ENCODE data around the gene SMIM30.

SMIM30 gene

DNA sequence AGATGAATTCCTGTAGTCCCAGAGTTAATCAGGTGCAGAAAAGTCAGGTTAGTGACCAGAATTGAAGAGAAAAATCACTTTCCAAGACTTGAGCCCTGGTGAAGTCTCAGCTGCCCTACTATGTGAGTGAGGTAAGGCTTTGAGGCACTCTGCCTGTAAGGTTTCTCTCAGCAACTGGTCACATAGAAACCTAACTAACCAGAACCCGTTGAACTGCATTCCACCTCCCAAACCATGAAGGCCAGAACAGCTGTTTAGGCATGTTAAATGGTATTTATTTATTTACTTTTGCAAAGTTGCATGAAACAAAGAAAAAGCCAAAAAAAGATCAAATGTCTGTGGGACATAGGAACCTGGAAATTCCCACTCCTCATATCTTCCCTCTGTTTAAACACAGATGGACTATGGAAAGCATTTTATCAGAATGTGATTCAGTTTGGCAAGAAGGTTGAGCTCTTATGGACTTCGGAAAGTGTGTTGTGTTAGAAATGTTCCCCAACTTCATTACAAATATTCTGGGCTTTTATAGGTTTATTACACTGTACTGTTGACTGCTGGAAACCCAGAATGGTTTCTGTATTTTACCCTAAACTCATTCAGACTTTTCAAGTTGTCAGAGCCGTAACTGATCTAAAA, 19.0 kb downstream of the SMIM30 start:
- no peaks in the 10 kb centered on the region for H3K27me3 ChIP-seq (ENCODE audit: control insufficient read depth, insufficient read depth, low read length)
- H3K36me3 ChIP-seq (ENCODE audit: control insufficient read depth, insufficient read depth, low read length) = no peaks in the 10 kb centered on the region
- H3K4me3 ChIP-seq (ENCODE audit: low read depth, low read length) = no peak overlapping the region
- H3K9ac ChIP-seq (ENCODE audit: low read depth, low read length) = no peak overlapping the region
- no peaks in the 10 kb centered on the region for H3K9me3 ChIP-seq (ENCODE audit: control insufficient read depth, insufficient read depth, low read length)
- no peaks in the 10 kb centered on the region for H3K4me1 ChIP-seq (ENCODE audit: control insufficient read depth, insufficient read depth, low read length)

DNA sequence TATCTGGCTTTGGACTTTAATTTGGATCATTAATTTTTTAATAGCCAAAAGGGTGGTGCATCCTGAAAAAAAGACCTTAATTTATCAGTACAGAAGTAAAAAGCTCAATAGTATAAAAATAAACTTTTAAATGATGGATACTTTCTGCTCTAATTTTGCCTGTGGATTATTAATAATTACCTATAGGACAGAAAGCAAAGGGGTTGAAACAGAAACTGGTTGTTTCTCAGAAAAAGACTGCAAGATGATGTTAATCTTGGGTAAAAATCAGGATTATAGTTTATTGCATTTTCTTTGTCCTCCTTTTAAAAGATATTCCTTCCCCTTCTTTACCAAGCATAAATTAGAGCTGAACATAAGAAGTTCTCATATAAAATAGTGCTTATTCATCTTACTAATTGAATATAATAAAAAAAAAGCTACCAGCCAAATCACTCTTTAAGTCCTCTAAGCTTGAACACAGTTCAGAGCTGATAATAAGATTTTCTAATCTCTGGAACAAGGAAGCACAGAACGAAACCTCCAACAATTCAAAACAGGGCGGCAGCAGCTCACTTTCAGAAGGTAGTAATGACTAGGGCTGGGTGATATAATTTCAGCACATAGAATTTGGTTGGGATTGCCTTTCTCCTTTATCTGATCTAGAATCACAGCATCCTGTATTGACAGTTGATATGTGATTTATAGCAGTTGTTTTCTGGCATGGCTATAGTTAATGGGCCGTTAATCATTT, 23.7 kb downstream of the SMIM30 start:
- Histone ChIP-seq H3K4me3 (ENCODE audit: low read depth, low read length) (no peak overlapping the region), H3K27me3 (ENCODE audit: control insufficient read depth, insufficient read depth, low read length) (no peaks in the 10 kb centered on the region), H3K9me3 (ENCODE audit: control insufficient read depth, insufficient read depth, low read length) (no peaks in the 10 kb centered on the region), H3K4me1 (ENCODE audit: control insufficient read depth, insufficient read depth, low read length) (no peaks in the 10 kb centered on the region), H3K36me3 (ENCODE audit: control insufficient read depth, insufficient read depth, low read length) (no peaks in the 10 kb centered on the region), H3K9ac (ENCODE audit: low read depth, low read length) (no peak overlapping the region)

DNA sequence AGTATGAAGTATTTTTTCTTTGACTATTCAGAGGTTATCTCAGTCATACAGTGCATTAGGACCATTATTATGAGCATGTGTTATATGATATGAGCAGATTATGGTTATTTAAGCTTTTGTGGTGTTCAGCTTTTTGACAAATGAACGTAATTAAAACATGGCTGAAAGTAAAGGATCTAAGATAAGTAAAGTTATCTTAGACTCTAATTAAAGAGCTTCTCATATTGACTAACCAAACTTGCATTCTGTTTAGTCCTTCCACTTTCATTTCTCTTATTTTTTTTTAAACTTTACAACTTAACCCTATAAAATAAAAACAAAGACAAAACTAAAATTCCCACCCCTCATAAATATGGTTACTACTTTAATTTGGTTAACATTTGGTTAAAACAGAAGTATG, 24.8 kb downstream of the SMIM30 start:
- H3K9ac ChIP-seq (ENCODE audit: low read depth, low read length) = no peak overlapping the region
- no peaks in the 10 kb centered on the region for H3K4me1 ChIP-seq (ENCODE audit: control insufficient read depth, insufficient read depth, low read length)

DNA sequence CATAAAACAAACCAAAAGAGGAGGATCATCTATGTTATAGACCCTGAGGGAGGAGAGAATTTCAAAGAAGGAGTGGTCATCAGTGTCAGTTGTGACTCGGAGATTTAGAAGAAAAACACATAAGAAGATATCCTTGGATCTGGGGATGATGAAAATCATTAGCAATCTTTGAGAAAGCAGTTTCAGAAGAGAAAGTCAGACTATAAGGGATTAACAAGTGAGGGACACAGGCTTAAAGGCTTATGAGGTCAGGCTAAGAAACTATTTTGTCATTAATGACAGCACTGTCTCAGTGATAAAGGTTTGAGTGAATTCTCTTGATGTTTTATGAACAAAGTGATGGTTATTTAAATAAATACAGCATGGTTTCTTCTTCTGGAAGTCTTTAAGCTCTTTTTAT, 25.6 kb downstream of the SMIM30 start:
- Histone ChIP-seq H3K36me3 (ENCODE audit: control insufficient read depth, insufficient read depth, low read length) (no peaks in the 10 kb centered on the region), H3K9ac (ENCODE audit: low read depth, low read length) (no peak overlapping the region), H3K4me3 (ENCODE audit: low read depth, low read length) (no peak overlapping the region), H3K4me1 (ENCODE audit: control insufficient read depth, insufficient read depth, low read length) (no peaks in the 10 kb centered on the region), H3K9me3 (ENCODE audit: control insufficient read depth, insufficient read depth, low read length) (no peaks in the 10 kb centered on the region), H3K27me3 (ENCODE audit: control insufficient read depth, insufficient read depth, low read length) (no peaks in the 10 kb centered on the region)

More for the DNA sequence above, 24.8 kb downstream of the SMIM30 start:
- H3K36me3 ChIP-seq (ENCODE audit: control insufficient read depth, insufficient read depth, low read length) = no peaks in the 10 kb centered on the region
- H3K4me3 ChIP-seq (ENCODE audit: low read depth, low read length) = no peak overlapping the region
- no peaks in the 10 kb centered on the region for H3K27me3 ChIP-seq (ENCODE audit: control insufficient read depth, insufficient read depth, low read length)
- no peaks in the 10 kb centered on the region for H3K9me3 ChIP-seq (ENCODE audit: control insufficient read depth, insufficient read depth, low read length)

DNA sequence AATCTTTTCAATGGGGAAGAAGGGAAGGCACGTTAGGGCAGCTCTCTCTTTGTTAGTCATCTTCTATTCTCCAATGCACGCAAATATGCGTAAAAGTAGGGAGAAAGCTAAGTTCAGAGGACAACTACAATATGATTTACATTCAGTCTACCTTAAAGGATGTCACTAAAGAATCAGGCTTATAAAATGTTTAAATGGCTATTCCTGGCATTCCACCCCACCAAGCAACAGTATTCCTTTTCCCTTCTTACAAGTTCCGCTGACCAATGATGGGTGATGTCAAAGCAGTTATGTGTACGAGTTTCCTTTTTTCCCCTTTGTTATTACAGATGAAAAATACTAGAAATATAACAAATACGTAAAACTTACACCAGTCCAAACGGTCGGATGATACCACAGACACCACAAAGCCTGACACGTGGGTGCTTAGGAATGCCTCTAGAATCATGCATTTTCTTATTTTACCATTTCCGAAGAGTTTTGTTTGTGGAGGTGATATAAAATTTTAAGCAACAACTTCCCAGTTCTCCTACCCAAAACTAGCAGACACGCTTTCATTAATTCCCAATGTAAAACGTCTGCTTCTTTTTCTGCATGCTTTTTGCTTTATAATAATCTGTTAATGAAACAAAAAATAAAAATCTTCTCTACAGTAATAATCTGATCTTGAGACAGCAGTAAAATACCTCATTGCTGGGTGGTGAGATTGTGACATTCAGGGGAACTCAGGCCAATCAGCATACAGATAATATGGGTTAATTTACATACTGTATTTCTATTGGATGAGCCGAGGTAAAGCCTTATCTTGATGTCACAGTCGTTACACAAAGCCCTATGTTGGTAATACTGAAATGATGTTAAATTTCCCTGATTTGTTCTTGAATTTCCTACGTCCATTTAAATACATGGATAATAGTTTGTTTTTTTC, 31.0 kb downstream of the SMIM30 start:
- no peak overlapping the region for H3K9ac ChIP-seq (ENCODE audit: low read depth, low read length)
- no peaks in the 10 kb centered on the region for H3K4me1 ChIP-seq (ENCODE audit: control insufficient read depth, insufficient read depth, low read length)
- H3K9me3 ChIP-seq (ENCODE audit: control insufficient read depth, insufficient read depth, low read length) = no peaks in the 10 kb centered on the region
- peak overlapping the region; percentile 78 for H3K4me3 ChIP-seq (ENCODE audit: low read depth, low read length)
- H3K27me3 ChIP-seq (ENCODE audit: control insufficient read depth, insufficient read depth, low read length) = peaks cover 43% of the 10 kb centered on the region
- no peaks in the 10 kb centered on the region for H3K36me3 ChIP-seq (ENCODE audit: control insufficient read depth, insufficient read depth, low read length)

DNA sequence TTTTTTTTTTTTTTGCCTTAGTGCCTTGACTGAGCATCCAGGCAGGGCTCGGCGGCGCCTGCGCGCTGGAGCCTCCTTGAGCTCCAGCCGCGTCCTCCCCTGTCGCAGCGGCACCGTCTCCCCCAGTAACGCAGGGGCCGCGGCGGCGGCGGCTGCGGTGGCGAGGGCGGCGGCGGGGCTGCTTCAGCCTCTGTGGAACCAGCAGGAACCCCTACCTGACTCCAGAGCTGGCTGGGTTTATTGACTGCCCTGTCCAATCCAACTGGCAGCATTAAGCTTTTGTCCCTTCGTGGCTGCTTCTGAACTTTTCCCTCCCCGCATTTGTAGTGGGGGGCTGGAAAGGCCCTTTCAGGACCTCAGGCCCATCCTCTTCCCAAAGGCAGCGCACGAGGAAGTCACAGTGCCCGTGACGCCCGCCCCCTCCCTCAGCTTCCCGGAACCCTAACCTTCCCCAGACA, 31.9 kb downstream of the SMIM30 start, which contains the start of gene GPR85:
TSS of gene GPR85 (minus strand) at position 397 of the 458 bp plus-strand sequence. CDS start 2,106 bp downstream, outside the sequence.
- Histone ChIP-seq H3K9ac (ENCODE audit: low read depth, low read length) (no peak within 1 kb of the TSS), H3K27me3 (ENCODE audit: control insufficient read depth, insufficient read depth, low read length) (peaks cover 49% of the 10 kb centered on the region), H3K4me1 (ENCODE audit: control insufficient read depth, insufficient read depth, low read length) (no peaks in the 10 kb centered on the region), H3K36me3 (ENCODE audit: control insufficient read depth, insufficient read depth, low read length) (no peaks in the 10 kb centered on the region), H3K4me3 (ENCODE audit: low read depth, low read length) (peak within 1 kb of the TSS; percentile 78), H3K9me3 (ENCODE audit: control insufficient read depth, insufficient read depth, low read length) (no peaks in the 10 kb centered on the region)

DNA sequence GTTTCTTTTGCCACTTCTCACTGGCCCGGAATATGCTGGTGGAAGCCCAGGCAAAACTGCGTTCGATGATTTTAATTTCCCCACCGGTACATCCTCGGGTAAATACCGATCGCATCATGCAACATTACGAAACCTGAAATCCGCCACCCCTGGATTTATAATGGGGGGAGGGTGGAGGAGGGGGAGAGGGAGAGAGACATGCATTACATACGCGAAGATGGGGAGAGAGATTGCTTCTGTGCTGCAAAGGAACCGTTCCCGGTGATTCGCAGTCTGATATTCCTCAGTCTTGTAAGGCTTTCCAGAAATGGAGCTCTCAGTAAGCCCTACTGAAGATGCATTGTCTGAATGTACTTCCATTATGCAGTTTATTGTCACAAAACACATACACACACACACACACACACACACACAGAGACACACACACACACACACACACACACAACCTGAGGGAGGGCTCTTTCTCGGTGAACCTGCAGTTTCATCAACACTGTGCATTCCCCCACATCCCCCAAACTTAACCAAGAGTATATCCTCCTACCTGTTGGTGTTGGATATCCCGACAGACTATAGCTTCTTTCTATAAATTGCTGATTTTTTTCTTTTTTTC, 32.5 kb downstream of the SMIM30 start:
- no peaks in the 10 kb centered on the region for H3K4me1 ChIP-seq (ENCODE audit: control insufficient read depth, insufficient read depth, low read length)
- peak overlapping the region; percentile 50 for H3K4me3 ChIP-seq (ENCODE audit: low read depth, low read length)
- peaks cover 55% of the 10 kb centered on the region for H3K27me3 ChIP-seq (ENCODE audit: control insufficient read depth, insufficient read depth, low read length)
- H3K36me3 ChIP-seq (ENCODE audit: control insufficient read depth, insufficient read depth, low read length) = no peaks in the 10 kb centered on the region
- no peaks in the 10 kb centered on the region for H3K9me3 ChIP-seq (ENCODE audit: control insufficient read depth, insufficient read depth, low read length)
- H3K9ac ChIP-seq (ENCODE audit: low read depth, low read length) = no peak overlapping the region

DNA sequence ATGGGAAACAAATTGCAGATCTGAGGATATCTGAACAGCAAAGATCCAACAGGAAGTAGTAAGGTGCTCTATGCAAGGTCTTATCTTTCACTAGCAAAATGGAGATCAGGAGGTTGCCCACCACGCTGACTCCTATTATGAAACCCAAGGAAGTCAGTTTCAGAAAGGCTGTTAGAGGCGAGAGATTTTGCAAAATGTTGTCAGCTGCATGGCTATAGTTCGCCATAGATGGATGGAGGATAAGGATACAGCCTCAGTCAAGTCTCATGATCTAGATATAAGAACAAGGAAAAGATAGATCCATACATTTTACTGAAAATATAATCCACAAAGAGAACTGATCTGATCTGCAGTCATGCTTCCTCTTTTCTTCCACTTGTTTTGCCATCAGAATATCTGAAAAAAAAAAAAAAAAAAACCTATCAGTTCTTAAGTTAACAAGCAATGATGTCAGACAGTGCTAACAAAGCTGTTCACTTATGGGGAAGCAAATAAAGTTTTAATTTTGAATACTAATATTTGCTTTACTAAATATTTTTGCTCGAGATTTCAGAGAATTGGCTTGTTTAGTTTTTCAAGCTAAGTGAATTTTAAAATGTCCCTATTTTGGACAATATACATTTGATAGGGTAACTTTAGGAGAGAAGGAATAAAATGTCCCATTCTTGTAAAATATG, 33.7 kb downstream of the SMIM30 start:
- Histone ChIP-seq H3K9me3 (ENCODE audit: control insufficient read depth, insufficient read depth, low read length) (no peaks in the 10 kb centered on the region), H3K27me3 (ENCODE audit: control insufficient read depth, insufficient read depth, low read length) (peaks cover 67% of the 10 kb centered on the region), H3K4me1 (ENCODE audit: control insufficient read depth, insufficient read depth, low read length) (no peaks in the 10 kb centered on the region), H3K9ac (ENCODE audit: low read depth, low read length) (no peak overlapping the region), H3K36me3 (ENCODE audit: control insufficient read depth, insufficient read depth, low read length) (no peaks in the 10 kb centered on the region), H3K4me3 (ENCODE audit: low read depth, low read length) (no peak overlapping the region)

DNA sequence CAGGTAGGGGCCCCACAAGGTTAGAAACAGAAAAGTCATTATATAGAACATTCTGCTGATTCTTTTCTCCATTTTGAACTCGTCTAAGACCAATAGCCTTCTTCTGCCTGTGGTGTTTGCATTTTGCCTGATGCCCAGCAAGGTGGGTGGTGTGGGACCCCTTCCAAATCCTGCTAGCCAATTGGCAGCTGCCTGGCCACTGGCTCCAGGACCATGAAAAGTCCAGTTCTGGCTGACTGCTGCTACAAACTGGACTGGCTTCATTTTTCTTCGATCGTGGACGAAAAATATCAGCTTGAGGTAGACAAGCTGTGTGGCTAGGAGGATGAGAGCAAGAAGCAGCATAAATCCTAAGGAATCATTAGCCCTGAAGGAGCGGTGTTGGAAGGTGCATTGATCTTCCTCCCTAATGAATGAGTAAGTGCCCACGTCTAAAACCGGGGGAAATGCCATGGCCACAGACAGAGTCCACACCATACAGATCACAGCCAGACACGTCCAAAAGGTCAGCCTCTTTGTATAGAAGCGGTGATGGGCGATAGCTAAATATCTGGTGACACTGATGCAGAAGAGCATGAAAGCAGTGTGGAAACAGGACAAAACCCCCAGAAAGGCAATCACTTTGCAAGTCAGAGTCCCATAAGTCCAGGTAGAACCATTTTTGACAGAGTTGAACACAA, 34.4 kb downstream of the SMIM30 start:
- peaks cover 74% of the 10 kb centered on the region for H3K27me3 ChIP-seq (ENCODE audit: control insufficient read depth, insufficient read depth, low read length)
- H3K9ac ChIP-seq (ENCODE audit: low read depth, low read length) = no peak overlapping the region
- no peaks in the 10 kb centered on the region for H3K4me1 ChIP-seq (ENCODE audit: control insufficient read depth, insufficient read depth, low read length)
- H3K9me3 ChIP-seq (ENCODE audit: control insufficient read depth, insufficient read depth, low read length) = no peaks in the 10 kb centered on the region
- no peak overlapping the region for H3K4me3 ChIP-seq (ENCODE audit: low read depth, low read length)
- H3K36me3 ChIP-seq (ENCODE audit: control insufficient read depth, insufficient read depth, low read length) = no peaks in the 10 kb centered on the region

DNA sequence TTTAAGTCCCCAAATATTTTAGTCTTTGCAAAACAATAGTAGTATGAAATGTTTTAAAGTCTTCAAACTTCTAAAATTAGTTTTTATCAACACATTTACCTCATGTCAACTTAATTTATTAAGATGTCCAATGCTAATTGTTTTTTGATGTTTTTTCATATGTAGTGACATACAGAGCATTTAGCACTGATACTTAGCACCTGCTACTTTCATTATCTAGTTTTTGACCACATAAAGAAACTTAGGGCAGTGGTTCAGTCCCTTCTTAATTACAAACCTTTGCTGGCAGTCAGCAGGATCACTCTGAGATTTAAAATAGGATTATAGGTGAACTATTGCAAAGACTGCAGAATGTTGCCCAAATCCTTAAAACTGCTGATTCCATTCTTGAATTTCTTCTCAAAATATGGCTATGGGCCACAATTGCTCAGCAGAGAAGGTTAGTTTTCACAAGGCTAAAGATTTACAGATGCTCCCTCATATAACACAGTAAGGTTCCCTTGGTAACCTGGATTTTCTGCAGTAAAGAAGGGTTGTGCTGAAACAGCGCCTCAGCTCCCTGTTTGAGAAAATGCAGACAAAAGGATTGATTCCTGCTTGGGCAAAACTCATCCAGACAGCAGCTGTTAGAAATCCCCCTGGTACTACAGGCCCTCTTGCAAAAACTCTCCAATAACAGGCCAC, 35.1 kb downstream of the SMIM30 start:
- no peak overlapping the region for H3K4me3 ChIP-seq (ENCODE audit: low read depth, low read length)
- no peaks in the 10 kb centered on the region for H3K9me3 ChIP-seq (ENCODE audit: control insufficient read depth, insufficient read depth, low read length)
- no peaks in the 10 kb centered on the region for H3K36me3 ChIP-seq (ENCODE audit: control insufficient read depth, insufficient read depth, low read length)
- no peak overlapping the region for H3K9ac ChIP-seq (ENCODE audit: low read depth, low read length)
- H3K4me1 ChIP-seq (ENCODE audit: control insufficient read depth, insufficient read depth, low read length) = no peaks in the 10 kb centered on the region
- H3K27me3 ChIP-seq (ENCODE audit: control insufficient read depth, insufficient read depth, low read length) = peaks cover 81% of the 10 kb centered on the region

All from iPS-15b (cell line).